OCI-LY7 (cell line): ENCODE measurements around the gene NEO1.

Experiments used
- CTCF ChIP-seq: fragments of 200-600 bp; sonication (generic); conservative IDR thresholded peaks from 2 replicates; pipeline ENCODE4 v1.5.1; 2014; ENCODE audit warnings: mild to moderate bottlenecking, antibody characterized with exemption, low read length, moderate library complexity, mixed read lengths
- EZH2phosphoT487 ChIP-seq: fragments of 200-600 bp; sonication (generic); IDR thresholded peaks from 2 replicates; pipeline ENCODE4 v1.6.1; 2018; ENCODE audit warnings: low read depth, borderline replicate concordance, mild to moderate bottlenecking, mixed run types, antibody characterized with exemption, low read length, moderate library complexity, mixed read lengths

- TF ChIP-seq EZH2phosphoT487 (no peak), CTCF (no peak)
Observed at GRCh38 chr15:73108676-73109075, 56.4 kb downstream of the NEO1 start.
